ENCODE results near the gene HTR3C.

Gene HTR3C

DNA sequence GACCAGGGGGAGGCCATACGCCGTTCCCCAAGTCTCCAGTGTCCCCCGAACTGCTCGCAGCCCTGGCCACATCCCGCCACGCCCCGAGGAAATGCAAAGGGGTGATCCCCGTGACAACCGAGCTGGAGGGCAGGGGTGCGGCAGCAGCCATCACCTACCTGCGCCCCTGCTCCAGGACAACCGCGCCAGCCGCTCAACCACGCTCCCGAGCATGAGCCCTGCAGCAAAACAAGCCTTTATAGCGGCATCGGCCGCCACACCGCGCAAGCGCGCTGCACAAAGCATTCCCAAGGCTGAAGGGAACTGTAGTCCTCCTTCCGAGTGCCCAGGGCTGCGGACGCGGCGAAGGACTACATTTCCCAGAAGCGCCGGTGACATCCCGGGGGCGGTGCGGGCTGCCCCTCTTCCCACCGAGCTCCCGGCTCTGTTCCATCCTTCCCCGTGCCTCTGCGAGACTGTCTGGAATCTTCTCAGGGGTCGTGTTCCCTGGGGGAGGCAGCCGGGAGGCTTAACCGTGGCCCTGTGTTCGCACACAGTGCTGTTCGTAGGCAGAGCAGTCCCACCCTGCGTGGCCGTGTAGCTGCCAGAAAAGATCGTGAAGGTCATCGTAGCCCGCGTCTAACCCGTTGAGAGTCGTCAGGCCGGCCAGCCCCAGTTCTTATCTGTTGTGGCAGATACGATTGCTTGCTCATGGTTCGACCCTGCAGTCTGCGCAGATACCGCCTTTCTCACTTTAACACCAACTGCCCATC lies 35.0 kb upstream of the HTR3C start, which contains the start of gene ABCC5 (continued):
- TF ChIP-seq ZNF830 (tag by site-specific recombination; IDR thresholded peaks at IDR 0.05; ENCODE audit: low read depth) (no peak), ZNF391 (tag by site-specific recombination; IDR thresholded peaks at IDR 0.05; ENCODE audit: borderline replicate concordance, low read depth) (0 out of 2 replicates have a peak, but pooled peaks have one; percentile 5), ZNF335 (tag by site-specific recombination; conservative IDR thresholded peaks at IDR 0.05) (peak; percentile 86), ZNF670 (tag by site-specific recombination; IDR thresholded peaks at IDR 0.05; ENCODE audit: low read depth) (no peak)

DNA sequence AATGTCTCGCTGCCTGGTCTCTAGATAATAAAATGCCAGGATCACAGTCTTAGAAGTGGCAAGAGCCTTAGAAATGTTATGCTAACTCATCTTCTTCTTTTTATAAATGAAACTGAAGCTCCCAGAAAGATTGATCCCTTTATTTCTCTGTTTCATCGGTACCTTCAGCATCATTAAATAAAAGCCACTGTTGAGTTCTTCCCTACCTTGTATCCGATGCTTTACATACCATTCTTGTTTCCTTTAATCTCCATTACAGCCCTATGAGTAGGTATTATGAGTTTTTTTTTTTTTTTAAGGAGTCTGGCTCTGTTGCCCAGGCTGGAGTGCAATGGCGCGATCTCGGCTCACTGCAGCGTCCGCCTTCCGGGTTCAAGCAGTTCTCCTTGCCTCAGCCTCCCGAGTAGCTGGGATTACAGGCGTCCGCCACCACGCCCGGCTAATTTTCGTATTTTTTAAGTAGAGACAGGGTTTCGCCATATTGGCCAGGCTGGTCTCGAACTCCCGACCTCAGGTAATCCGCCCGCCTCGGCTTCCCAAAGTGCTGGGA lies 34.3 kb upstream of the HTR3C start:
- ChIA-PET POLR2A (interaction anchor here (0.9 to 1.5 kb wide), 9 partner anchors 11 to 158 kb away, joined by 3 to 9 read pairs (median 4); partner anchors contain the start of genes EIF2B5 and PARL), CTCF (interaction anchor here (0.5 to 1.3 kb wide), 4 partner anchors 20 to 145 kb away, joined by 3 to 4 read pairs (median 3); no protein-coding TSS in a partner anchor)
- Histone ChIP-seq H3K4me3 (ENCODE audit: low read depth, low read length) (peak overlapping the region; percentile 100), H3K27ac (ENCODE audit: extremely low read depth, low read depth, low read length) (no peak overlapping the region), H3K36me3 (ENCODE audit: control insufficient read depth in 2 of 2, insufficient read depth in 1 of 2, low read length in 2 of 2) (peaks cover 0 to 8% of the 10 kb centered on the region in 2 experiments; a peak in 2 of 3 replicates), H3K9me3 (ENCODE audit: control insufficient read depth, insufficient read depth, low read depth, low read length) (no peaks in the 10 kb centered on the region), H3K4me1 (ENCODE audit: control insufficient read depth, insufficient read depth, low read length) (no peaks in the 10 kb centered on the region)
- TF ChIP-seq ZNF473 (tag by site-specific recombination; IDR thresholded peaks at IDR 0.05) = no peak
- TF ChIP-seq, protein P1, sequence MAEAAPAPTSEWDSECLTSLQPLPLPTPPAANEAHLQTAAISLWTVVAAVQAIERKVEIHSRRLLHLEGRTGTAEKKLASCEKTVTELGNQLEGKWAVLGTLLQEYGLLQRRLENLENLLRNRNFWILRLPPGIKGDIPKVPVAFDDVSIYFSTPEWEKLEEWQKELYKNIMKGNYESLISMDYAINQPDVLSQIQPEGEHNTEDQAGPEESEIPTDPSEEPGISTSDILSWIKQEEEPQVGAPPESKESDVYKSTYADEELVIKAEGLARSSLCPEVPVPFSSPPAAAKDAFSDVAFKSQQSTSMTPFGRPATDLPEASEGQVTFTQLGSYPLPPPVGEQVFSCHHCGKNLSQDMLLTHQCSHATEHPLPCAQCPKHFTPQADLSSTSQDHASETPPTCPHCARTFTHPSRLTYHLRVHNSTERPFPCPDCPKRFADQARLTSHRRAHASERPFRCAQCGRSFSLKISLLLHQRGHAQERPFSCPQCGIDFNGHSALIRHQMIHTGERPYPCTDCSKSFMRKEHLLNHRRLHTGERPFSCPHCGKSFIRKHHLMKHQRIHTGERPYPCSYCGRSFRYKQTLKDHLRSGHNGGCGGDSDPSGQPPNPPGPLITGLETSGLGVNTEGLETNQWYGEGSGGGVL (tag by site-specific recombination; IDR thresholded peaks at IDR 0.05) = no peak
- 0 out of 2 replicates have a peak, but pooled peaks have one; percentile 26 for TF ChIP-seq ZNF121 (tag by site-specific recombination; IDR thresholded peaks at IDR 0.05)
- TF ChIP-seq SALL2 (tag by site-specific recombination; IDR thresholded peaks at IDR 0.05; ENCODE audit: borderline replicate concordance) = no peak
- TF ChIP-seq ZNF623 (tag by site-specific recombination; IDR thresholded peaks at IDR 0.05) = no peak
- no peak for TF ChIP-seq ZNF621 (tag by site-specific recombination; IDR thresholded peaks at IDR 0.05)
- TF ChIP-seq ZNF16 (tag by site-specific recombination; IDR thresholded peaks at IDR 0.05; ENCODE audit: low read depth) = no peak
- no peak for TF ChIP-seq ZNF140 (tag by site-specific recombination; IDR thresholded peaks at IDR 0.05)

DNA sequence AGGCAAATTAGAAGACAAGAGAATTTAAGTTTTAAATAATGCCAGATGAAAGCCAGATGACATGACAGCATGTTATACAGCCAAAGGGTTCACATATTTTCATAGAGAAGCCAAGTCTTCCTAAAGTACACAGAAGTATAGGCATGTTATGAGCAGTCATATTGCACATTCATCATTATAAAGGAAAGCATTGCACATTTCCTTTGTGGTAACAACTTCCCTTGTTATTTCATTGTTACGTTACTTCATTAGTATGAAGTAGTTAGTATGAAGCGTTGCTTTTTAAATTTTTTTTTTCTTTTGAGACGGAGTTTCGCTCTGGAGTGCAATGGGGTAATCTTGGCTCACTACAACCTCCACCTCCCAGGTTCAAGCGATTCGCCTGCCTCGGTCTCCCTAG lies 30.5 kb upstream of the HTR3C start:
- ChIA-PET CTCF (interaction anchor here (0.6 kb wide), 2 partner anchors 115 to 127 kb away, joined by 3 read pairs; no protein-coding TSS in a partner anchor), POLR2A (no interaction called here)
- Histone ChIP-seq H3K4me3 (ENCODE audit: low read depth, low read length) (no peak overlapping the region), H3K4me1 (ENCODE audit: control insufficient read depth, insufficient read depth, low read length) (no peaks in the 10 kb centered on the region), H3K36me3 (ENCODE audit: control insufficient read depth in 2 of 2, insufficient read depth in 1 of 2, low read length in 2 of 2) (no peaks in the 10 kb centered on the region), H3K9me3 (ENCODE audit: control insufficient read depth, insufficient read depth, low read depth, low read length) (no peaks in the 10 kb centered on the region), H3K27ac (ENCODE audit: extremely low read depth, low read depth, low read length) (no peak overlapping the region)
- TF ChIP-seq ZNF248 (tag by site-specific recombination; IDR thresholded peaks at IDR 0.05) = no peak
- no peak for TF ChIP-seq ZNF335 (tag by site-specific recombination; conservative IDR thresholded peaks at IDR 0.05)
- TF ChIP-seq, protein P2, sequence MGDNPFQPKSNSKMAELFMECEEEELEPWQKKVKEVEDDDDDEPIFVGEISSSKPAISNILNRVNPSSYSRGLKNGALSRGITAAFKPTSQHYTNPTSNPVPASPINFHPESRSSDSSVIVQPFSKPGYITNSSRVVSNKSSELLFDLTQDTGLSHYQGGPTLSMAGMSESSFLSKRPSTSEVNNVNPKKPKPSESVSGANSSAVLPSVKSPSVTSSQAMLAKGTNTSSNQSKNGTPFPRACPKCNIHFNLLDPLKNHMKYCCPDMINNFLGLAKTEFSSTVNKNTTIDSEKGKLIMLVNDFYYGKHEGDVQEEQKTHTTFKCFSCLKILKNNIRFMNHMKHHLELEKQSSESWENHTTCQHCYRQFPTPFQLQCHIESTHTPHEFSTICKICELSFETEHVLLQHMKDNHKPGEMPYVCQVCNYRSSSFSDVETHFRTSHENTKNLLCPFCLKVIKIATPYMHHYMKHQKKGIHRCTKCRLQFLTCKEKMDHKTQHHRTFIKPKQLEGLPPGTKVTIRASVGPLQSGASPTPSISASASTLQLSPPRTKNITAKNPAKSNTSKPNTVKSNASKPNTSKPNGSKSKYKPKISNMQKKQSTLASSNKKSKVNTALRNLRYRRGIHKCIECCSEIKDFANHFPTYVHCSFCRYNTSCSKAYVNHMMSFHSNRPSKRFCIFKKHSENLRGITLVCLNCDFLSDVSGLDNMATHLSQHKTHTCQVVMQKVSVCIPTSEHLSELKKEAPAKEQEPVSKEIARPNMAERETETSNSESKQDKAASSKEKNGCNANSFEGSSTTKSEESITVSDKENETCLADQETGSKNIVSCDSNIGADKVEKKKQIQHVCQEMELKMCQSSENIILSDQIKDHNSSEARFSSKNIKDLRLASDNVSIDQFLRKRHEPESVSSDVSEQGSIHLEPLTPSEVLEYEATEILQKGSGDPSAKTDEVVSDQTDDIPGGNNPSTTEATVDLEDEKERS (tag by site-specific recombination; IDR thresholded peaks at IDR 0.05) = no peak
- TF ChIP-seq, protein P3, sequence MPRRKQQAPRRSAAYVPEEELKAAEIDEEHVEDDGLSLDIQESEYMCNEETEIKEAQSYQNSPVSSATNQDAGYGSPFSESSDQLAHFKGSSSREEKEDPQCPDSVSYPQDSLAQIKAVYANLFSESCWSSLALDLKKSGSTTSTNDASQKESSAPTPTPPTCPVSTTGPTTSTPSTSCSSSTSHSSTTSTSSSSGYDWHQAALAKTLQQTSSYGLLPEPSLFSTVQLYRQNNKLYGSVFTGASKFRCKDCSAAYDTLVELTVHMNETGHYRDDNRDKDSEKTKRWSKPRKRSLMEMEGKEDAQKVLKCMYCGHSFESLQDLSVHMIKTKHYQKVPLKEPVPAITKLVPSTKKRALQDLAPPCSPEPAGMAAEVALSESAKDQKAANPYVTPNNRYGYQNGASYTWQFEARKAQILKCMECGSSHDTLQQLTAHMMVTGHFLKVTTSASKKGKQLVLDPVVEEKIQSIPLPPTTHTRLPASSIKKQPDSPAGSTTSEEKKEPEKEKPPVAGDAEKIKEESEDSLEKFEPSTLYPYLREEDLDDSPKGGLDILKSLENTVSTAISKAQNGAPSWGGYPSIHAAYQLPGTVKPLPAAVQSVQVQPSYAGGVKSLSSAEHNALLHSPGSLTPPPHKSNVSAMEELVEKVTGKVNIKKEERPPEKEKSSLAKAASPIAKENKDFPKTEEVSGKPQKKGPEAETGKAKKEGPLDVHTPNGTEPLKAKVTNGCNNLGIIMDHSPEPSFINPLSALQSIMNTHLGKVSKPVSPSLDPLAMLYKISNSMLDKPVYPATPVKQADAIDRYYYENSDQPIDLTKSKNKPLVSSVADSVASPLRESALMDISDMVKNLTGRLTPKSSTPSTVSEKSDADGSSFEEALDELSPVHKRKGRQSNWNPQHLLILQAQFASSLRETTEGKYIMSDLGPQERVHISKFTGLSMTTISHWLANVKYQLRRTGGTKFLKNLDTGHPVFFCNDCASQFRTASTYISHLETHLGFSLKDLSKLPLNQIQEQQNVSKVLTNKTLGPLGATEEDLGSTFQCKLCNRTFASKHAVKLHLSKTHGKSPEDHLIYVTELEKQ (tag by site-specific recombination; IDR thresholded peaks at IDR 0.05; ENCODE audit: borderline replicate concordance) = no peak
- TF ChIP-seq, protein P4, sequence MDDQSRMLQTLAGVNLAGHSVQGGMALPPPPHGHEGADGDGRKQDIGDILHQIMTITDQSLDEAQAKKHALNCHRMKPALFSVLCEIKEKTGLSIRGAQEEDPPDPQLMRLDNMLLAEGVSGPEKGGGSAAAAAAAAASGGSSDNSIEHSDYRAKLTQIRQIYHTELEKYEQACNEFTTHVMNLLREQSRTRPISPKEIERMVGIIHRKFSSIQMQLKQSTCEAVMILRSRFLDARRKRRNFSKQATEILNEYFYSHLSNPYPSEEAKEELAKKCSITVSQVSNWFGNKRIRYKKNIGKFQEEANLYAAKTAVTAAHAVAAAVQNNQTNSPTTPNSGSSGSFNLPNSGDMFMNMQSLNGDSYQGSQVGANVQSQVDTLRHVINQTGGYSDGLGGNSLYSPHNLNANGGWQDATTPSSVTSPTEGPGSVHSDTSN (CRISPR knock-in tag; IDR thresholded peaks at IDR 0.05) = no peak
- no peak for TF ChIP-seq GLI4 (tag by site-specific recombination; IDR thresholded peaks at IDR 0.05)
- no peak for TF ChIP-seq ZNF510 (tag by site-specific recombination; IDR thresholded peaks at IDR 0.05; ENCODE audit: insufficient replicate concordance)
- TF ChIP-seq ZNF366 (tag by site-specific recombination; conservative IDR thresholded peaks at IDR 0.05) = no peak
- TF ChIP-seq ZNF654 (tag by site-specific recombination; IDR thresholded peaks at IDR 0.05; ENCODE audit: low read depth) = no peak

All from HEK293 (cell line).